Fibroblast of skin of abdomen (primary cell): Measurements from ENCODE around the gene ZMYND8.

Experiments
- DNase-seq: peaks from one replicate; pipeline ENCODE4 v3.0.0-alpha.2; 2013

The ZMYND8 gene

GRCh38 chr20:47332381-47333206 lies 23.9 kb downstream of the ZMYND8 start:
- DNase-seq: no peak

GRCh38 chr20:47330933-47331708 lies 25.4 kb downstream of the ZMYND8 start:
- DNase-seq: peak; percentile 78

GRCh38 chr20:47330071-47330470 lies 26.4 kb downstream of the ZMYND8 start:
- DNase-seq: no peak

GRCh38 chr20:47328129-47328528 lies 28.4 kb downstream of the ZMYND8 start:
- no peak for DNase-seq

GRCh38 chr20:47327711-47328110 lies 28.8 kb downstream of the ZMYND8 start:
- DNase-seq: no peak

GRCh38 chr20:47326658-47327268 lies 29.7 kb downstream of the ZMYND8 start:
- DNase-seq: peak; percentile 56

- no peak for DNase-seq
Observed at GRCh38 chr20:47325242-47325641, 31.3 kb downstream of the ZMYND8 start.

GRCh38 chr20:47320990-47321805 lies 35.3 kb downstream of the ZMYND8 start:
- DNase-seq: no peak

GRCh38 chr20:47319517-47320252 lies 36.8 kb downstream of the ZMYND8 start:
- DNase-seq: peak; percentile 88

- DNase-seq: peak; percentile 63
Observed at GRCh38 chr20:47318586-47319516, 37.6 kb downstream of the ZMYND8 start.

GRCh38 chr20:47318027-47318585 lies 38.4 kb downstream of the ZMYND8 start:
- DNase-seq: peak; percentile 82

GRCh38 chr20:47317127-47317895 lies 39.2 kb downstream of the ZMYND8 start:
- DNase-seq: peak; percentile 97

GRCh38 chr20:47316776-47317126 lies 39.7 kb downstream of the ZMYND8 start:
- DNase-seq: no peak

GRCh38 chr20:47315339-47316056 lies 41.0 kb downstream of the ZMYND8 start:
- peak; percentile 96 for DNase-seq

- DNase-seq: no peak
Observed at GRCh38 chr20:47314647-47315338, 41.7 kb downstream of the ZMYND8 start.

- no peak for DNase-seq
Observed at GRCh38 chr20:47311967-47312681, 44.4 kb downstream of the ZMYND8 start.

GRCh38 chr20:47311211-47311610 lies 45.3 kb downstream of the ZMYND8 start:
- no peak for DNase-seq
